HG02973 (cell line): Measurements from ENCODE around the gene PLOD3.

Experiments used
- ATAC-seq: cut with Tn5 transposase; IDR thresholded peaks from one replicate; pipeline ENCODE4 v1.9.1; 2021; ENCODE audit warnings: moderate library complexity; ENCODE audit not compliant: unreplicated experiment

Gene PLOD3

GRCh38 chr7:101186194-101186593, 31.2 kb downstream of the PLOD3 start:
- ATAC-seq: no peak

DNA sequence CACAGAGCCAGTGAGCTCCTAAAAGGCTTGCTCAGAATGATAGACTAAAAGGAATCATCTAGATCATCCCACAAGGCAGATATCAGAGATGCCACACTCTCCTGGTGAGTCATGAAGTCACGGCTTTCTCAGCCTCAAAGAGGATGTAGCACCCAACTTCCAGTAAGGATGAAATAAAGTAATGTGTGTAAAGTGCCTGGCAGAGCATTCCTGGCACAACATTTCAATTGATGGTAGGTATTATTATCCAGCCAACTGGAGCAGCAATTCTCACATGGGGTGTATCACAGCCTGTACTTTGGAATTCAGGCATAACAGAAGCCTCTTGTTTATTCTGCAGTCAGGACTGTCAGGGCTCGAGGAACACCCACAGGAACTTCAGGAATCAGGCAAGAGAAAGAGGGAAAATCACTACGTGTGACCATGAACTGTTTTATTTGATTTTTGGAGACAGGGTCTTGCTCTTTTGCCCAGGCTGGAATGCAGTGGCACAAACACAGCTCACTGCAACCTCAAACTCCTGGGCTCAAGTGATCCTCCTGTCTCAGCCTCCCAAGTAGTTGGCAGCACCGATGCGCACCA, 32.0 kb downstream of the PLOD3 start:
- no peak for ATAC-seq

GRCh38 chr7:101180130-101180755, 37.1 kb downstream of the PLOD3 start, which contains the start of gene NAT16:
Gene NAT16 (minus strand): TSS chr7:101180293. CDS start chr7:101174807, 5,486 bp downstream.
- ATAC-seq: no peak

GRCh38 chr7:101179713-101180112, 37.7 kb downstream of the PLOD3 start:
- ATAC-seq: no peak

DNA sequence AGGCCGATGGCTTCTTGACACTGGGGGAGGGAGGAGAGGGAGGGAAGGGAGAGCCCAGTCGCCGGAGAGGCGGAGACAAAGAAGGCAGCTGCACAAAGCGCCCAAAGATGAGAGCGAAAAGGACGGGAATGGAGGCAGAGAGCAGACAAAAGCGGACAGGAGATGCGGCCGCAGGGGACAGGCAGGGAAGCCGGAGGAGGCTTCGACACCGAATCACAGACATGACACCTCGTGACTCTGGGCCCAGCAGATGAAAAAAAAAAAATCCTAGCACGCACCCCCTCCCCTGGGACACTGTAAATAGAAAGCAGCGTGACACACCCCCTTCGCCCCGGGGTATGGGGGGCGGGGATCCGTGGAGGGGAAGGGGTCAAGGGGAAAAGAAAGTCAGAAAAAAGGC, 38.3 kb downstream of the PLOD3 start:
- no peak for ATAC-seq

DNA sequence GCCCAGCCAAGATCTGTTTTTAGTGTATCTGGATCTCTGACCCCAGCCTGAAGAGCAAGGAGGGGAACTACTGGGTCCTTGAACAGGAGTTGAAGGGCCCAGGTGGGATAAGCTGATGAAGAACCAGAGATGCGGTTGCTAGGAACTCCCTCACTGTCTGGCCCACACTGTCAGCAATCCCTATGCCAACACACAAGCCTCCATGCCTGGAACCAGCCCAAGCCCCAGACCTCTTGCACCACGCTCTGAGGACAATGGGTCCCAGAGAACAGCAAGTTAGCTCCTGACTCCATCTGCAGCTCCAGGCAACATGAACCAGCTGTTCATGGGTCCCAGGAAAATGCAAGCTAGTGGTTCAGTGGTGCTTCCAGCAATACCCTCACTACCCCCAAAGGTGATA, 39.7 kb downstream of the PLOD3 start:
- no peak for ATAC-seq

GRCh38 chr7:101175664-101176063, 41.7 kb downstream of the PLOD3 start:
- ATAC-seq: no peak

DNA sequence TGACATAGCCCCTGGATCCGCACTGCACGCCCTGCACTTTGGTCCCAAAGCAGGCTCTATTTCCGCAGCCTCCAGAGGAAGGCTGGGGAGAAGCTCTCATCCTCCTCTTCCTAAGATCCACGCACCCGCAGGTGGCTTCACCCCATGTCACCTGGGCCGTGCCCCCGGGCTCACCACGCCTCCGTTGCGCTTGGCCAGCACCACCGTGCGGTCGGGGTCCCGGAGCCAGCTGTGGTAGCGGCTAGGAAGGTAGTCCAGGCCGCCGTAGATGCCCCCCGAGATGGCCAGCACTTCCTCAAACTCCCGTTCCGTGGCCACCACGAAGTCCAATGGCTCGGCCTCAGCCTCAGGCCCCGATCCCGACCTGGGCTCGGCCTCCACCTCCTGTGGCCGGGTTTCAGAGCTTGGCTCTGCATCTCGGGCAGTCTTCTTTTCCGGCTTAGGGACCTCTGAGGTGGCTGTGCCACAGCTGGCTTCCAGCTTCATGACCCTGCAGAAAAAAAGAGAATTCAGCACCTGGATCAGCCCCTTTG, 43.0 kb downstream of the PLOD3 start:
- ATAC-seq: no peak

- ATAC-seq: no peak
These were observed 43.6 kb downstream of the PLOD3 start for GRCh38 chr7:101173752-101174244.

- no peak for ATAC-seq
These were observed 44.3 kb downstream of the PLOD3 start for GRCh38 chr7:101172854-101173751.

DNA sequence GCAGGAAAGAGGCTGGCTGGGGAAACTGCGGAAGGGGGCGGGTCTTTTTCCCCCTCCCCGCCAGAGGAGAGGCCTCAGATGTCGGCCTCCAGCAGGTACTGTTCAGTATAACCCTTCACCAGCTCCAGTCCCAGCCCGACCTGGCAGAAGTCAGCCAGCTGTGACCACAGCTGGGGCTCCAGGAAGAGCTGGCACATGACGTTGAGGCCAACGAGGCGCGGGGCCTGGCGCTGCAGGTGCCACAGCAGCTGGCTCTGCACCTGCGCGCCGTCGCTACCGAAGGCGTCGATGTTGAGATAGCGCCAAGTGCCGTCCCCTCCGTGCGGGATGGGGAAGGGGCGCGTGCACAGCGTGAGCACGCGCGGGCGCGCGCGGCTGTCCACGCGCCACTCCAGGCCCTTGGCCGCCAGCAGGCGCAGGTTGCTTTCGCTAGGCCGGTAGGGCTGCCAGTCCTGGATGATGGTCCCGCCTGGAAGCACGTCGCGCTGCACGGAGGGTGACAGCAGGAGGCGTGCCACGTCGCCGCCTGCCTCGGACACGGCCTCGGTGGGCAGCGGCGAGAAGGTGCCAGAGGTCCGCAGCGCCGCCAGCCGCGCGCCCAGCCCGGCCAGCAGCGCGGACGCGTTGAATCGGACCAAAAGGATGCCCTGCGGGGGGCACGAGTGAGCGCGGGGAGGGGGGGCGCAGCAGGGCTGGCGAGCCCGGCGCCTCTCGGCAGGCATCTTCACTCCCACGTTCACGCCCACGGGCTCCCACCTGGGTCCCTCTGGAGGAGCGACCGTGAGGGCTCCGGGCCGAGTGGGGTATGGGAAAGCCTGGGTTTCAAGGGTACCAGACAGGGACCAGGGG, 45.2 kb downstream of the PLOD3 start:
- ATAC-seq: no peak

DNA sequence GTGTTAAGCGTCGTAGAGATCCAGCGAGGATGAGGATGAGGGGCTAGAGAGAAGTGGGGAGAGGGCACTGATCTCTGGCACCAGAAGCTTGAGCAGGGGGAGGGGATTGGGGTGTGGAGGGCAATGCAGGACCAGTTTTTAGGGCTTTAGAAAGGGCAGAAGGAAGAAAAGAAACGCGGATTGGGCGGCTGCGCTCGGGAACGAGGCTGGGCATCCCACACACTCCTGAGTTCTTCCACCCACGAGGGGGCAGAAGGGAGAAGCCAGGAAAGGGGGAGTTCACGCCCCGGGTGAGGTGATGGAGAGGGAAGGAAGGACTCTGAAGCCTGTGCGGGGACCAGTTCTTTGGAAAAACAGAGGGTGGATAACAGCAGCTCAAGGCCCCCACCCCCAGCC, 45.9 kb downstream of the PLOD3 start:
- ATAC-seq: no peak

DNA sequence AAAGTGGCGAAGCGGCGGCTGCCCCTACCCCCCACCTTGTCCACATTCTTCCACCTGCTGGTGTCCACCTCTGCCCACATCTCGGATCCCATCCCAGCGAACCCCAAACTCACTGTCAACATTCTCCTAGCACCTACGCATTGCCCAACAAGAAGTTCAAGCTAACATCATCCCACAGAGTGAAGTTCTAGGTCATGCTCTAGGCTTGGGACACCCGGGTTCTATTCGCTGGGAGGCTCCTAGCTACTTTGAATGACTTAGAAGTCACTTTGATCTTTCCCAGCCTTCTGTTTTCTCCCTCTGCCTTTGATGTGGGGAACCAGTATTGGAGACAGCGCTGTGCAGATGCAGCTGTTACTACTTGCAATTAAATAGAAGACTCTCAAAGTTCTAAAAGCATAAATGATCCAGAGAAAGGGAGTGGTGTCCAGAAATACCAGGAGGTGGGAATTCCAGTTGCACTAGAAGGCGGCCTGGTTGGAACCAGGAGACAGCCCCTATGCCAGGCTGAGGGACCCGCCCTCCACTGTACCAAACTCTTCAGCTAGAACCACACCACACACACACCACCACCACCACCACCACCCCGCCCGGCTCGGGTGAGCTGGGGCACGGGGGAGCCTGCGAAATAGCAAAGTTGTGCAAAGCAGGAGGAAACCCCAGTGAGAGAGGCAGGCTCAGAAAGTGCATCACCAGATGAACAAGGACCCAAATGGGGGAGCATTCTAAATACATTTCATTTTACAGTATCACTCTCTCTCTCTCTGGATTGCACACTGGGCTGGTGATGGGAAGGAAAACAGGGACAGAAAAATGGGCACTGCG, 46.6 kb downstream of the PLOD3 start:
- no peak for ATAC-seq

- no peak for ATAC-seq
These were observed 47.4 kb downstream of the PLOD3 start for GRCh38 chr7:101169838-101170551.

- ATAC-seq: no peak
These were observed 48.1 kb downstream of the PLOD3 start for GRCh38 chr7:101169110-101169837.

DNA sequence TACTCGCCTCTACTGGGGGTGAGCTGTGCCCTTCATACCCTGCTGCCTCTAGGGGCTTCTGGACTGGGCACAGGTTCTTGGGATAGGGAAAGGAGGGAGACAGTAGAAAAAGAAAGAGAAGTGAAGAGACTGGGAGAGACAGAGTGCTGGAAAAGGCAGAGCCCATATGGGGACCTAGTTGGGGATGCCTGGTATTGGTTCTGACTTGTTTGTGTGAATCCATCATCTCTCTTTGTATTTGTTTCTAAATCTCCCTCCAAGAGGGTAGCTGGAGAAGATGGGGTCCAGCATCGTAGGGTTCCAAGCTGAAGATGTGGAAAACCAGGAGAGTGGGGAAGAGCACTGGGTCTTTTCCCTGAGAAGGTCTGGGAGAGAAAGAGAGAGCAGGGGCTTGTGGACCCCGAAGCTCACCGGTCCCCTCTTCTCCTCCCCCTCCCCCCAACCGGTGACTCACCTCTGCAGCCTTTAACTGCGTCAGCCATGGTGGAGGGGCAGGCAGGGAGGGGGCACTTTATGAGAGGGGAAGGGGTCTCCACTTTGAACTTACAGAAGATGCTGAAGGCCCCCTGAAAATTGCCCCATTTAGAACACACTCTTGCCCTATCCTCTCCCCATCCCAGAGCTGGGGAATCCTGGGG, 48.9 kb downstream of the PLOD3 start:
- no peak for ATAC-seq

DNA sequence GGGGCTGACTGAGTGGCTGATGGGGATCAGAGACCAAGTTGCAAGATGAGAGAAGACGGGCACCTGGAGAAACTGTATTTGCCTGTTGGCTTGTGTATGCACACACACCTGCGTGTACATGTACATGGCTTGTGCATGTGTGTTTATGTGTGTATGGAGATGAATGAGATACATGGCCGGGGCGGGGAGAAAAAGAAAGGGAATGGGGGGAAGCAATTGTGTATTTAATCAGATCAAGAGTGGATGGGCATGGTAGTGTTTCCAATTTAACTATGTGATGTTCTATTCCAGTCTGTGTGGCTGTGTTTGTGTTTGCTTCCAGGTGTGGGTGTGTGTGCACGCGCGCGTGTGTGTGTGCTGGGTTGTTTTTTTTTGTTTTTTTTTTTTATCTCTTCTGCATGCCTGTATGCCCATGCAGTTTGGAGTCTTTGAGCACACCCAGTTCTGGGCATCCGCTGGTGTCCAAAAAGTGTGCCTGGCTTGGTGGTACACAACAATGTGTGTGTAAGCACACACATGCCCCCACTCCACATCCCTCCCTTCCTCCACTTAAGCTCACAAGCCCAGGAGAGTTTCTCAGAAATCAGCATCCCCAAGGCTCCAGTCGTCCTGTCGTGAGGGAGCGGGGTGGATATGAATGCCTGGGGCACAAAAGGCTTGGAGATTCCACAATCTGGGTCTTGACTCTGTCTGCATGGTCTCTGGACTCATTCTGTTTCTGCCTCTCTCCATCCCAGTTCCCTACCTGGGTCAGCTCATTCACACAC, 49.6 kb downstream of the PLOD3 start:
- no peak for ATAC-seq
